ENCODE data around the gene CHST6.

Gene CHST6

DNA sequence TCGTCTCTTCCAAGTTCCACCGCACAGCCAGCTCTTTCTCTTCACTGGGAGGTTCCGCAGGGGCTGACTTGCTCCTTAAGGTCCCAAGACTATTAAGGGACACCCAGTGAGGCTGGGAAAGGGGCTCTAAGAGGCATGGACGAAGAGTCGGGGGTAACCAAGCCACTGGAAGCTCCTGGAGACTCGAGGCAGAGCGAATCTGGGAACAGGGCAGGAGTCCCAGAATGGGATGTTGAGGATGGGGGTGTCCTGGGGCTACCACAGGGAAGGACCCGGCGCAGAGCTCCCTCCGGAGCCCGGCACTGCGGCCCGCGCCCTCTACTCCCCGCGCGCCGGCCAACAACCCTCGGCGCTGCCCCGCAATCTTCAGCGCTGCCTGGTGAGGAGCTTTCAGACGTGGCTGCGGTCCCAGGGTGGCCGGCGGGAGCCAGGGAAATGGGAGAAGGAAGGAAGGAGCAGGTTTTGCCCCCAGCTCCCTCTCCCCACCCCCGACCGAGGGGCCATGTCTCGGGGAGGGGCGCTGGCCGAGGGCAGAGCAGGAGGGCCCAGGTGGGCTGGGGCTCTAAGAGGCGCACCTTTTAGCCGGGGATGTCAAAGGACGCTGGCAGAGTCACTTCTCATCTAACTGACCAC lies 40.1 kb upstream of the CHST6 start:
- no peaks in the 10 kb centered on the region for H3K4me1 ChIP-seq (ENCODE audit: control insufficient read depth in 1 of 2, insufficient read depth in 1 of 2, low read depth in 1 of 2, low read length in 1 of 2)
- H3K27ac ChIP-seq, result no peak overlapping the region
- H3K36me3 ChIP-seq, result no peaks in the 10 kb centered on the region
- H3K27me3 ChIP-seq, result no peaks in the 10 kb centered on the region
- TF ChIP-seq, protein P1, sequence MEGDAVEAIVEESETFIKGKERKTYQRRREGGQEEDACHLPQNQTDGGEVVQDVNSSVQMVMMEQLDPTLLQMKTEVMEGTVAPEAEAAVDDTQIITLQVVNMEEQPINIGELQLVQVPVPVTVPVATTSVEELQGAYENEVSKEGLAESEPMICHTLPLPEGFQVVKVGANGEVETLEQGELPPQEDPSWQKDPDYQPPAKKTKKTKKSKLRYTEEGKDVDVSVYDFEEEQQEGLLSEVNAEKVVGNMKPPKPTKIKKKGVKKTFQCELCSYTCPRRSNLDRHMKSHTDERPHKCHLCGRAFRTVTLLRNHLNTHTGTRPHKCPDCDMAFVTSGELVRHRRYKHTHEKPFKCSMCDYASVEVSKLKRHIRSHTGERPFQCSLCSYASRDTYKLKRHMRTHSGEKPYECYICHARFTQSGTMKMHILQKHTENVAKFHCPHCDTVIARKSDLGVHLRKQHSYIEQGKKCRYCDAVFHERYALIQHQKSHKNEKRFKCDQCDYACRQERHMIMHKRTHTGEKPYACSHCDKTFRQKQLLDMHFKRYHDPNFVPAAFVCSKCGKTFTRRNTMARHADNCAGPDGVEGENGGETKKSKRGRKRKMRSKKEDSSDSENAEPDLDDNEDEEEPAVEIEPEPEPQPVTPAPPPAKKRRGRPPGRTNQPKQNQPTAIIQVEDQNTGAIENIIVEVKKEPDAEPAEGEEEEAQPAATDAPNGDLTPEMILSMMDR (IDR thresholded peaks at IDR 0.05), result no peak
- H3K4me3 ChIP-seq (ENCODE audit: low read depth in 1 of 2, low read length in 1 of 2), result no peak overlapping the region
- no peaks in the 10 kb centered on the region for H3K9me3 ChIP-seq

DNA sequence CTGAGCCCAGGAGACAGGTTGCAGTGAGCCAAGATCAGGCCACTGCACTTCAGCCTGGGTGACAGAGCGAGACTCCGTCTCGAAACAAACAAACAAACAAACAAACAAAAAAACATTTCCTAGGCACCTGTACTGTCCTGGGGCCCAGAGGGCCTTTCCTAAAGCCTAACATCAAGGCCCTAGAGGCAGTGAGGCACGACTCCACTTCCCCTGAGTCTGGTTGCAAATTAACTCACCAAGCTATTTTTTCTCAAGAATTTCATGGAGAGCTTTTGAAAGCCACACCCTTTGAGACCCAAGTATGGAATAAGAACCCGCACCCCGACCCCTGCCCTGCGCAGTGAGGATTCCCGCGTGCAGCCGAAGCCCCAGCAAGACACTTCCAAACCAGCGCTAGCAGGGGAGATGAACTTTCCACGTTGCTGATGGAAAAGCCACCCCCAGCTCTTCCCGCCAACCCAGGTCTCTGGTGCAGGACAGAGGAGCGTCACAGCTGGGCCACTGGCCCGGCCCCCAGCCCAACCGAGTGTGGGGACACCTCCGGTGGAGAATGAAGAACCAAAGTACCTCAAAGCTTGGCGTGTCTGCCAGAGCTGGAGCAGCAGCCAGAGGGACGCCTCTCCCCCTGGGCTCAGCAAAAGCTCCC lies 39.4 kb upstream of the CHST6 start:
- Histone ChIP-seq H3K4me1 (ENCODE audit: control insufficient read depth in 1 of 2, insufficient read depth in 1 of 2, low read depth in 1 of 2, low read length in 1 of 2) (no peaks in the 10 kb centered on the region), H3K4me3 (ENCODE audit: low read depth in 1 of 2, low read length in 1 of 2) (no peak overlapping the region), H3K27me3 (no peaks in the 10 kb centered on the region), H3K9me3 (no peaks in the 10 kb centered on the region), H3K27ac (no peak overlapping the region), H3K36me3 (no peaks in the 10 kb centered on the region)
- TF ChIP-seq, protein P1 (IDR thresholded peaks at IDR 0.05), result no peak

DNA sequence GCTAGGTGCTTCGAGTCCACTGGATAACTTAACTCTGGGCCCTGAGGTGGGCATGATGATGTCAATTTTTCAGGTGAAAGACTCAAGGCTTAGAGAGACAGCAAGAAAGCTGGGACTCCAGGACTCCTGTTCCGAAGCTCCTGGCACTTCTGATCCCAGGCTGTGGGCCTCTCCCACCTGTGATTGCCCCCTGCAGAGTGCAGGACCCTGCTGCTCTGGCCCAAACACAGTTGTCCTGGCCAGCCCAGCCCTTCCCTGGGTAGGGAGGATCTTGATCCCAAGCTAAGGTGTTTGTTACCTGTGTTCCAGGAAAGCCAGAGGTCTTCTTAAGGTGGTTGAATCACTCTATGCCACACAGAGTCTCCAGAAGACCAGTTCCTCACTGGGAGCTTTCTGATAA lies 37.5 kb upstream of the CHST6 start:
- Histone ChIP-seq H3K27ac (no peak overlapping the region), H3K4me1 (ENCODE audit: control insufficient read depth in 1 of 2, insufficient read depth in 1 of 2, low read depth in 1 of 2, low read length in 1 of 2) (no peaks in the 10 kb centered on the region), H3K36me3 (no peaks in the 10 kb centered on the region), H3K9me3 (no peaks in the 10 kb centered on the region), H3K27me3 (no peaks in the 10 kb centered on the region), H3K4me3 (ENCODE audit: low read depth in 1 of 2, low read length in 1 of 2) (no peak overlapping the region)
- TF ChIP-seq, protein P1 (IDR thresholded peaks at IDR 0.05), result no peak

DNA sequence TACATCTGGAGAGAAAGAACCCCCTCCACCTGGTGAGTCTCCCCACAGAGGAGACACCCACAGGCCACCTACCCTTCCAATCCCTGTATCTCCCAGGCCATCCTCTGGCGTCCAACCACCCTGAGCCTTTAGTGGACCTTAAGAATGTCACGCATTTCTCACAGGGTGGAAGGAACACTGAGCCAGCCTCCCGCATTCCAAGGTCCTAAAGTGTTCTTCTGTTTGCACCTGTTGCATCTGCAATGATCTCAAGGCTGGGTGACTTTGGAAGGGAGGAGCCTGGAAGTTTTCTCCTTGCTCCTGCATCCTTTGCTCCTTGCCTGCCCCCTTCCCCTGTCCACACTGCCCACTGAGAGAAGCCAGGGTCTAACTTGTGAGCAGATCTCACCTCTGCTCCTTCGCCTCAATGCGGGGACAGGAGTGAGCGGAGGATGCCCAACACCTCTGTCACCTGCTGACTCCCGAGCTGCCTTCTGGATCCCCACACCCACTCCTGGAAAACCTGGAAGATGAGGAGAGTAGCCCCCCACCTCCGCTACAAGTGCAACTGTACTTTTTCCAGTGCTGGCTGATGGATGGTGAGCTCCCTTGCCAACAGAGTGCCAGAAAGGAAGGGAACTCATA lies 37.0 kb upstream of the CHST6 start:
- no peaks in the 10 kb centered on the region for H3K4me1 ChIP-seq (ENCODE audit: control insufficient read depth in 1 of 2, insufficient read depth in 1 of 2, low read depth in 1 of 2, low read length in 1 of 2)
- TF ChIP-seq, protein P1 (IDR thresholded peaks at IDR 0.05), result no peak
- no peaks in the 10 kb centered on the region for H3K36me3 ChIP-seq
- no peaks in the 10 kb centered on the region for H3K9me3 ChIP-seq
- H3K27me3 ChIP-seq, result no peaks in the 10 kb centered on the region
- H3K27ac ChIP-seq, result no peak overlapping the region
- H3K4me3 ChIP-seq (ENCODE audit: low read depth in 1 of 2, low read length in 1 of 2), result no peak overlapping the region

DNA sequence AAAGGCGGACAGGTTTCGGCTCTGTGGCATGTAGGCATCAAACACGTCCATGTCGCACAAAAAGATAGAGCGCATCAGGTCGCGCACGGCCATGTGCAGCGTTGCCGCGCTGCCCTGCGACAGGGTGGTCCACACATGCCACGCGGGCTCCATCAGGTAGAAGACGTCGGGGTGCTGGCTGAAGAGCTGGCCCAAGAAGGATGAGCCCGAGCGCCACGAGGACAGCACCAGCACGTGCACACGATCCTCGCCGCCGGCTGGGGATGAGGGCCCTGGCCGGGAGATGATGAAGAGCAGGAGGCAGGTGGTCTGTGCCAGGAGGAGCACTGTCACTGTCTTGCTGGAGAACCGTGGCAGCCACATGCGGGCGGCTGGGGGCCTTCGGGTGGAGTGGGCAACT lies 34.7 kb upstream of the CHST6 start:
- H3K27me3 ChIP-seq, result no peaks in the 10 kb centered on the region
- H3K9me3 ChIP-seq, result no peaks in the 10 kb centered on the region
- no peak overlapping the region for H3K27ac ChIP-seq
- no peaks in the 10 kb centered on the region for H3K36me3 ChIP-seq
- no peaks in the 10 kb centered on the region for H3K4me1 ChIP-seq (ENCODE audit: control insufficient read depth in 1 of 2, insufficient read depth in 1 of 2, low read depth in 1 of 2, low read length in 1 of 2)
- H3K4me3 ChIP-seq (ENCODE audit: low read depth in 1 of 2, low read length in 1 of 2), result no peak overlapping the region
- TF ChIP-seq, protein P1 (IDR thresholded peaks at IDR 0.05), result no peak
